ENCODE results near the gene LBHD1.
A peak's percentile ranks its signal among the peaks of the same experiment; 100 is the strongest.

LBHD1 gene

DNA sequence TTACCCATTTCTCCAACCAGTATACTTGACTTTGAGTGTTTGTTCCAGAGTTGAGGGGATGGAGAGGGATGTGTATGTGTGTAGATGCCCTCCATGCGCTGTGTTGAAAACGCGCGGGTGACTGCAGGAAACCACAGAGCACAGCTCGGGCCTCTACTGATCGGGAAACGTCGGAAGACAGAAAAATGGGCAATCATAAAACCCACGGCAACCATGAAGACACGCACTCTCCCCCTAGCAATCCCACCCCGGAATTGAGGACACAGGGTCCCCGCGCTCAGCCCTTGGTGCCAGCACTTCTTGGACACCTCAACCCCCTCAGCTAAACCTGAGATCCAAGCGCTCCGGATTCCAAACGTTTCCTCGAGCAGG, 845 bp downstream of the LBHD1 start:
- H3K4me3 ChIP-seq (ENCODE audit: low read depth, low read length) = peak overlapping the region; percentile 64
- DNase-seq (ENCODE audit: low read depth) = peak; percentile 63
- TF ChIP-seq, protein P1, sequence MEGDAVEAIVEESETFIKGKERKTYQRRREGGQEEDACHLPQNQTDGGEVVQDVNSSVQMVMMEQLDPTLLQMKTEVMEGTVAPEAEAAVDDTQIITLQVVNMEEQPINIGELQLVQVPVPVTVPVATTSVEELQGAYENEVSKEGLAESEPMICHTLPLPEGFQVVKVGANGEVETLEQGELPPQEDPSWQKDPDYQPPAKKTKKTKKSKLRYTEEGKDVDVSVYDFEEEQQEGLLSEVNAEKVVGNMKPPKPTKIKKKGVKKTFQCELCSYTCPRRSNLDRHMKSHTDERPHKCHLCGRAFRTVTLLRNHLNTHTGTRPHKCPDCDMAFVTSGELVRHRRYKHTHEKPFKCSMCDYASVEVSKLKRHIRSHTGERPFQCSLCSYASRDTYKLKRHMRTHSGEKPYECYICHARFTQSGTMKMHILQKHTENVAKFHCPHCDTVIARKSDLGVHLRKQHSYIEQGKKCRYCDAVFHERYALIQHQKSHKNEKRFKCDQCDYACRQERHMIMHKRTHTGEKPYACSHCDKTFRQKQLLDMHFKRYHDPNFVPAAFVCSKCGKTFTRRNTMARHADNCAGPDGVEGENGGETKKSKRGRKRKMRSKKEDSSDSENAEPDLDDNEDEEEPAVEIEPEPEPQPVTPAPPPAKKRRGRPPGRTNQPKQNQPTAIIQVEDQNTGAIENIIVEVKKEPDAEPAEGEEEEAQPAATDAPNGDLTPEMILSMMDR (IDR thresholded peaks at IDR 0.05; ENCODE audit: insufficient read depth, low read depth, low read length, missing control alignments) = no peak

DNA sequence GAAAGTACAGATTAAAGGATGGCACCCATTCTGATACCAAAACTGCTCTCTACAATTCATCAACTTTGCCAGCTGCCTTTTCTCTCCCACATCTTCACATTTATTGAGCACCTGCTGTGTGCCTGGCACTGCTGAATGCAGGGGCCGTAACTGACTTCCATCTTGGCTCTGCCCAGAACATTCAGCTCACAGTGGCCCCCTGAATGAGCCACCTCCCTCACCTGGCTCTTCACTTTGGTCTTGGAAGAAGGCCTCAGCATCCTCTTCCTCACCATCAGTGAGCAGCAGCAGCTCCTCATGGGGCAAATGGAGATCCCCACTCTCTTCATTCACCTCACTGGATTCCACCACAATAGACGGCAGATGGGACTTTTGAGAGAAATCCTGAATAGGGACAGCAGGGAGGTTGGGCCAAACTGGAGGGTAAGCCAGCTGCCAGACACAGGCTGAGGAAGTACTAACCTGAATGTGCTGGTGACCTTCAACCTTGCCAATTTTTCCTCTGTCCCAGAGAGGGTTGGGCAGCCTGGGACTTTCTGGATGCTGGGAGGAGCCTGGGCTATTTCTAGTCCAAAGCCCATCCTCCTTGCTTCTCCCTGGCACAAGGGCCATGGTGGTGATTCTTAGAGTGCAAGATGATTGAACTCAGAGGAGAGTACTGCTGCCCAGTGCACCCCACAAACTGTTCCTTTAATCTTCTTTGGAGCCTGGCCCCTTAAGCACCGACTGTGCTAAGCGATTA, 2.5 kb downstream of the LBHD1 start:
- DNase-seq (ENCODE audit: low read depth) = no peak

DNA sequence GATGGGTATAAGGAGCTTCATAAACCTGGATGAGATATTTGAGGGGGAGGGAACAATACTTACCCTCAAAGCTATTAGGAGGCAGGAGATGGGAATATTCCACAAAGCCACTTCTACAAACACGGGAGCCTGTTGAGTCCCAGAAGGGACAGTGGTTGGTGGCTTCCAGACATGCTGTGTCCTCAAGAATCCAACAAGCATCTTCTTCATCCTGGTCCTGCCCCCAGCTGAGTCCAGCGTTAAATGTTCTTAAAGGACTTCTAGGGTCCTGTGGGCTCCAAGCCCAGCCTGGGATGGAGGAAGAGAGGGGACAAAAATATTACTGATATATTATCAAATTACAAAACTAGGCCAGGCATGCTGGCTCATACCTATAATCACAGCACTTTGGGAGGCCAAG, 4.6 kb downstream of the LBHD1 start:
- DNase-seq (ENCODE audit: low read depth) = no peak
- TF ChIP-seq, protein P1 (IDR thresholded peaks at IDR 0.05; ENCODE audit: insufficient read depth, low read depth, low read length, missing control alignments) = no peak
- peak overlapping the region; percentile 94 for H3K4me3 ChIP-seq (ENCODE audit: low read depth, low read length)

More for the DNA sequence above, 2.5 kb downstream of the LBHD1 start:
- H3K4me3 ChIP-seq (ENCODE audit: low read depth, low read length) = no peak overlapping the region
- TF ChIP-seq, protein P1 (IDR thresholded peaks at IDR 0.05; ENCODE audit: insufficient read depth, low read depth, low read length, missing control alignments) = no peak

DNA sequence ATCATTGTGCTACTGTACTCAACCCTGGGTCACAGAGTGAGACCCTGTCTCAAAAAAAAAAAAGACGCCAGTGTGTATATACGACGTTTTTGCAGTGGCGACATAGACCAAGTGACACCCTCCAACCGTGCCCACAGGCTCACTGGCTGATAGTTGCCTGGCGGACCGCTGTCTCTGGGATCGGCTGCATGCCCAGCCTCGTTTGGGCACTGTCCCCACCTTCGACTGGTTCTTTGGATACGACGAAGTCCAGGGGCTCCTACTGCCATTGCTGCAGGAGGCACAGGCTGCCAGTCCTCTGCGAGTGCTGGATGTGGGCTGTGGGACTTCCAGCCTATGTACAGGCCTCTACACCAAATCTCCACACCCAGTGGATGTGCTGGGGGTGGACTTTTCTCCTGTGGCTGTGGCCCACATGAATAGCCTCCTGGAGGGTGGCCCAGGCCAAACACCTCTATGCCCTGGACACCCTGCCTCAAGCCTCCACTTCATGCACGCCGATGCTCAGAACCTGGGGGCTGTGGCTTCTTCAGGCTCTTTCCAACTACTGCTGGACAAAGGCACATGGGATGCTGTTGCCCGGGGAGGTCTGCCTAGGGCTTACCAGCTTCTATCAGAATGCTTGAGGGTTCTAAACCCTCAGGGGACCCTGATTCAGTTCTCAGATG, 5.7 kb downstream of the LBHD1 start:
- TF ChIP-seq, protein P1 (IDR thresholded peaks at IDR 0.05; ENCODE audit: insufficient read depth, low read depth, low read length, missing control alignments) = no peak
- peak; percentile 43 for DNase-seq (ENCODE audit: low read depth)
- H3K4me3 ChIP-seq (ENCODE audit: low read depth, low read length) = peak overlapping the region; percentile 94

DNA sequence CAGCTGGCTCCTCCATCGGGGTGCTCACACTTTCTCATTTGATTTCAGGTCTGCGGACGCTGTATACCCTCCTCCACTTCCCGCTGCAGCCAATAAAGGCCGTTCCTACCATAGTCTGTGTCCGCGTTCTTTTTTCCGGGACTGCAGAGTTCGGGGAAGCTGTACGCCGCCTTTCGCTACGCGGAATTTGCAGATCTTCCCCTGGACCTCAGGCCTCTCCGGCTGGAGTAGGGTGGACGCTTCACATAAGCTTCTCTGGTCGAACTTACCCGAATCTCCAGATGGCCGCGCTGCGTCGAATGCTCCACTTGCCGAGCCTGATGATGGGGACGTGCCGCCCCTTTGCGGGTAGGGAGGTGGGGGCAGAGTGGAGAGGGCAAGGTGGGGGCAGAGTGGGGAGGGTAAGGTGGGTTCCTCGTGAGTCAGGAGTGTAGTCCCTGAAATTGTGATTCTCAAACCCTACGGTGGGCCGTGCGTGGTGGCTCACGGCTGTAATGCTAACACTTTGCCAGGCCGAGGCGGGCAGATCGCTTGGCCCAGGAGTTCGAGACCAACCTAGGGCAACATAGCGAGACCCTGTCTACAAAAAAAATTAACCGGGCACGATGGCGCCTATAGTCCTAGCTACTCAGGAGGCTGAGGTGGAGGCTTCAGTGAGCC, 6.3 kb downstream of the LBHD1 start:
- TF ChIP-seq, protein P1 (IDR thresholded peaks at IDR 0.05; ENCODE audit: insufficient read depth, low read depth, low read length, missing control alignments) = no peak
- peak; percentile 74 for DNase-seq (ENCODE audit: low read depth)
- peak overlapping the region; percentile 94 for H3K4me3 ChIP-seq (ENCODE audit: low read depth, low read length)

DNA sequence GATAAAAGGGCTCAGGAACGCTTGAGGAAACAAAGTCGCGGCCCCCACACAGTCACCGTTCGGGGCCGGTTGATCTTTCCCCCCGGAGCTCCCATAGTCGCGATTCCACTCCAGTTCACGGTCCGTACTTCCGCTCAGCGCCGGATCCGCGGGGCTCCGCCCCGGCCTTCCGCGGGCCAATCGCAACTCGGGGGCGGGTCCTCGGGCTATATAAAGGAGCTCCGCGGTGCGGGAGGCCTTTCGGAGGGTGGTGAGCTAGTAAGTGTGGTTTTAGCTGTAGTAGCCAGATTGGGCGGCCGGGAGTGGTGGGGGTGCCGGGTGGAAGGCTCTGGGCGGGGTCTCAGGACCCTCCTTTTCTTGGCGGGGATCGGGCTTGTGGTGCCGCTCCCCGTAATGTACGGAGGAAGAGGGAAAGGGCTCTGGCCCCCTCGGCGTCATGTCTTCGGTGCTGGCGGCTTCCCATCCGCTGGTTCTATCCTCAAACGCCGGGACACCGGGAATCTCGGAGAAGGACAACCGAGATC, 6.9 kb downstream of the LBHD1 start, which contains the start of the genes C11orf98 and CSKMT:
Gene C11orf98, minus strand, starts transcription at position 136 of the 524 bp plus-strand sequence. Its CDS starts 41 bp downstream, at position 95.
Gene CSKMT, plus strand, starts transcription at position 238 of the 524 bp plus-strand sequence. CDS start 568 bp downstream, outside the sequence.
- DNase-seq (ENCODE audit: low read depth) = peak; percentile 97
- peak within 1 kb of the TSS; percentile 94 for H3K4me3 ChIP-seq (ENCODE audit: low read depth, low read length)
- TF ChIP-seq, protein P1 (IDR thresholded peaks at IDR 0.05; ENCODE audit: insufficient read depth, low read depth, low read length, missing control alignments) = no peak

All from GM12865 (cell line).